GM19023 (cell line): Measurements from ENCODE around the gene FCRL3.

Experiments used
- ATAC-seq: cut with Tn5 transposase; IDR thresholded peaks from one replicate; pipeline ENCODE4 v1.9.1; 2021; ENCODE audit warnings: mild to moderate bottlenecking, moderate library complexity; ENCODE audit not compliant: unreplicated experiment

The FCRL3 gene

DNA sequence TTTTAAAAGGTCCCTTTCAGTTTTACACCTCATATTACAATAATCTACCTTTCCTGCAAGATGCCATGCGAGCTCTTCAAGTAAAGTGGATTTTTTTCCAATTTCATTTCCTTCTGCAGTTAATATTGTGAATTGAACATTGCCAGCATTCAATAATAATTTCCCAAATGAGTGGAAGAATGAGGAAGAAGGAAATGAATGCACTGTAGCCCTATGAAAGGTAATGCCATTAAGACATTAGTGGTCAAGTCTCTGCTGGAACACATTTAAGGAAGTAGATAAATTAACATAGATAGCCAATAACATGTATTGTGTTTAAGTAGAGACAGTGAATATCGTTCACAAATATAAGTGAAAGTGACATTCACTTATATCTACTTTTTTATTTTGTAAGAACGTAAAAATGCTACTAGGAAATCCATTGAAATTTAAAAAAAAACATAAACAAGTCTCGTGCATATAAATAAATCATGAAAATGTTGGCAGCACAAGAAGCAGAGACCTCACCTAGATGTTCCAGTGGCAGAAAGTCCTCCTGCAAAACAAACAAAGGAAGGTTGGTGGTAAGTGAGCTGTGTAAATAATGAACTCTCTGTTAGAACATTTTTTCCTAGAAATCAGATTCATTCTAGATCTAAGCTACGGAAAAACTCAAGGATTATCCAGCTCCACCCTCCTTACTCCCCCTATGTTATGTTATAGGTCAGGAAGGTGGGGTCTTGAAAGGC, 17.7 kb downstream of the FCRL3 start:
- no peak for ATAC-seq

DNA sequence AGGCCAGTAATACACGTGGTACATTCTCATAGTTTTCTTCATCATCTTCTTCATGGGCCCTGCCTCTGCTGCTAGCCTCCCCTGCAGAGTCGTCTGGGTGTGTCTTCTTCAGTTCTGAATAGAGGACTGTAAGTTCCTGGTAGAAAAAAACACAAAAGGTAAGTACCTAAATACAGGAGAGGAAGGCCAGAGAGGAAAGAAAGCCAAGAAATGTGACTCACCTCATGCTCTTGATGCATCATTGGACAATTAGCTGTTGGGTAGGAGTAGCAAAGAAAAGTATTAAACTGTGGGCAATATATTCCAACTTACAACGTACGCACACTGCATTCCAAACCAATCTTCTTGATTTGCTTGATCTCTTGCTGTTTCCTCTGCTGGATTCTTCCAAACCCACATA, 21.8 kb downstream of the FCRL3 start:
- no peak for ATAC-seq

DNA sequence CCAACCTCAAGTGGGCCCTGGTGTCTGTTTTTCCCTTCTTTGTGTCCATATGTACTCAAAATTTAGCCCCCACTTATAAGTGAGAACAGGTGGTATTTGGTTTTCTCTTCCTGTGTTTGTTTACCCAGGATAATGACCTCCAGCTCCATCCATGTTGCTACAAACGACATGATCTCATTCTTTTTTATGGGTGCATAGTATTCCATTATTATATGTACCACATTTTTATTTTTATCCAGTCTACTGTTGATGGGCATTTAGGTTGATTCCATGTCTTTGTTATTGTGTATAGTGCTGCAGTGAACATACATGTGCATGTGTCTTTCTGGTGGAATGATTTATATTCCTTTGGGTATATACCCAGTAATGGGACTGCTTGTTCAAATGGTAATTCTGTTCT, 27.6 kb downstream of the FCRL3 start:
- ATAC-seq = no peak

DNA sequence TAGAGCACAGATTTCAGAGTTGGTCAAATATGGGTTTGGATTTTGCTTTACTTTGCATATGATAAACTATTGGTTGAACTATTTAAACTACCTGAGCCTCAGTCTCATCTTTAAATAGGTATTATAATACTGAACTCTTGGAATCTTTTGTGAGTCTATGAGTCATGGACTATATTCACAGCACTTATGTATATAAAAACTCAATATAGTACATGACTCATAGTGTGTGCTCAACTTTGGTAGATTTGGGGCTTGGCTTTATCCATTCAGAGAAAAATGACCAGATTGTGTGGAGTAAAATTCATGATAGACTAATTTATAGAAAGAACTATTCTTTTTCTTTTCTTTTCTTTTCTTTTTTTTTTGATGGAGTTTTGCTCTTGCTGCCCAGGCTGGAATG, 28.7 kb downstream of the FCRL3 start:
- no peak for ATAC-seq

DNA sequence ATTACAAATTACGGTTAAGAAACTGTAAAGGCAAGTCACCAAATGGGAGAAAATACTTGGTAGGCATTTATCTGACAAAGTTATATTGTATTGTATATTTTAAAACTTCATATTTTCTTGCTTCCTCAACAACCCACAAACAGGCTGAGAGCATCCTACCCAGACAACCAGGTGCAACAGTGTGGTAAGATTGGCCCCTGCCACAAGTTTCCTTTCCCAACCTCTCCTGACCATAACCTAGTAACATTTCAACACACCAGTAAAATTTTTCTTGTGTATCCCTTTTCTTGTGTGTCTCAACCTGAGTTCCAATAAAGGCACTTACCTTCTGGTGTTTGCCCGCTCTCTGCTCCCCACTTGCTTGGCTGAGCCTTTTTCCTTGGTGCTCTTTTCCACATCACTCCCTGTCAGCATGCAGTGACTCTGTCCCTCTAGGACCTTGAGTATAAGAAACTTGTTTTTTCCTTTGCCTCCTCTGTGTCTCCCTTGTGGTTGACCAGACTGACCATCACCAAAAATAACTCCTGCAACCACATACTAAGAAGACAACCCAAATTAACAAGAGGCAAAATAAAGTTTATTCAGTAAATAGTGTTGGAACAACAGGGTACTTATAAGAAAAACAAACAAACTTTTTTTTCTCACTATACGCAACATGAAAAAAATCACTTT, 40.9 kb downstream of the FCRL3 start:
- no peak for ATAC-seq

DNA sequence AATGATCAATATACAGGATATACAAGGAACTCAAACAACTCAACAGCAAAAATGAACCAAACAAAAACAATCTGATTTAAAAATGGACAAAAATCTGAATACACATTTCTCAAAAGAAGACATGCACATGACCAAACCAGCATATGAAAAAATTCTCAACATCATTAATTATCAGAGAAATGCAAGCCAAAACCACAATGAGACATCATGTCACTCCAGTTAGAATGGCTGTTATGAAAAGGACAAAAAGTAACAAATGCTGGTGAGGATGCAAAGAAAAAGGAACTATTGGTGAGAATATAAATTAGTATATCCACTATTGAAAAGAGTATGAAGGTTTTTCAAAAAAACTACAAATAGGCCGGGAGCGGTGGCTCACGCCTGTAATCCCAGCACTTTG, 42.0 kb downstream of the FCRL3 start:
- no peak for ATAC-seq

DNA sequence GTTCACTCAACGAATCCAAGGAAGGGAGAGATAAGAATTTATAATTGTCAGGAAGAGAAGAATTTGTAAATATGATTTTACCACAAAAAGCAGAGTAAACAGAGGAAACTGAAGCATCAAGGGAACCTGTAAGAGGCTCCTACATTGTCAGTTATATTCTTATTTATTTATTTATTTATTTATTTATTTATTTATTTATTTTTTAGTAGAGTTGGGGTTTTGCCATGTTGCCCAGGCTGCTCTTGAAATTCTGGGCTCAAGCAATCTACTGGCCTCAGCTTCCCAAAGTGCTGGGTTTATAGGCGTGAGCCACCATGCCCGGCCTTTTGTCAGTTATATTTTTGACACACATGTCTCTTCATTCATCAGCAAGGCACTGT, 47.1 kb downstream of the FCRL3 start:
- ATAC-seq = no peak

DNA sequence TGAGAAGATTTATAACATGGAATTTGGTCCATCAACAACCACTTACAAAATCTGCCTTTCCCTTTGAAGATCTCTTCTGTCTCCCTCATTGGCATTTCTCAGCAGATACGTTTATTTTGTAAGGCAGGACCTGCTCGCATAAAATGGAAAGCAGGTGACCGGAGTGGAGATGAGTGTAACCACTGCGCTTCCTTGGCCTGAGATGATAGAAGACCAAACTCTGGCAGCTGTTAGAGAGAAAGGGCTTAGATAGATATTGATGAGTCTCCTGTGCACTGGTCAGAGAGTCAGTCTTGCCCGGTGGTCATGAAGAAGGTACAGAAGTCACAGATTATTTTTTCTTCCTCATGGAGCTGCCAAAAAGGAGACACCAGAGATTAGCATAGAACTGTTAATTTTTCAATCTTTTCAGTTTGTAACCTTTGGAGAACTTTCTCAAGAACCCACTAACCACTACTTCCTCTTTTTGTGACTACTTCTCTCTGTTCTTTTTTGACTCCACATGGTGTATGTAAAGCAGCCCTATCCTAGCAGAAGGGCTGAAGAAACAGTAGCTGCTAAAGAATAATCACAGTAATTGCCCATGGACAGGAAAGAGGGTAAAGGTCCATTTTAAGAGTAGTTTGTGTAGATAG, 47.6 kb downstream of the FCRL3 start:
- ATAC-seq = peak; percentile 97

DNA sequence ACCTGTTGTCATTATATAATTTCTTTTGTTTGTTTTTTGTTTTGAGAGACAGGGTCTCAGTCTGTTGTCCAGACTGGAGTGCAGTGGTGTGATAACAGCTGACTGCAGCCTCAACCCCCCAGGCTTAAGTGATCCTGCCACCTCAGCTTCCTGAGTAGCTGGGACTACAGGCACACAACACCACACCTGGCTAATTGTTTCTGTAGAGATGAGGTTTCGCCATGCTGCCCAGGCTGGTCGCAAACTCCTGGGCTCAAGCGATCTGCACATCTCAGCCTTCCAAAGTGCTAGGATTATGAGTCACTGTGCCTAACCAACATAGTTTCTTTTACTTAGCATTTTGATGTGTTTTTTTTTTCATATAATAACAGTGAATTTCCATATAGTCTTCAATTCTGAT, 52.3 kb downstream of the FCRL3 start:
- no peak for ATAC-seq

DNA sequence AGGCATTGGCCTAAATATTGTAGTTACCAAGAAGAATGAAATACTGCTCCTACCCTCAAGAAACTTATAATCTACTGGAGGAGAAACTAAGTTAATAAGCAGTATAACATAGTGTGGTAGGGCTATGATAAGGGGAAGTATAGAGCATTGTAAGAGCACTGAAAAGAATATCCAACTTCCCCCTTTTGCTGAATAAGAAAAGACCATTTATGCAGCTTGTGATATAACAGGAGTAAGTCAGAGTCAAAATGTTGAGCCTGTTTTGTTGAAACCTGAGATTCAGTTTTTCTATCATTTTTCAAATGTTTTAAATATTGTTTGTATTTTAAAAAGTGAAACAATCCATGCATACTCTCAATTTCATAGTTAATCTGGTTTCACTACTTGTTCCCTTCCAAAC, 54.4 kb downstream of the FCRL3 start:
- ATAC-seq = no peak

DNA sequence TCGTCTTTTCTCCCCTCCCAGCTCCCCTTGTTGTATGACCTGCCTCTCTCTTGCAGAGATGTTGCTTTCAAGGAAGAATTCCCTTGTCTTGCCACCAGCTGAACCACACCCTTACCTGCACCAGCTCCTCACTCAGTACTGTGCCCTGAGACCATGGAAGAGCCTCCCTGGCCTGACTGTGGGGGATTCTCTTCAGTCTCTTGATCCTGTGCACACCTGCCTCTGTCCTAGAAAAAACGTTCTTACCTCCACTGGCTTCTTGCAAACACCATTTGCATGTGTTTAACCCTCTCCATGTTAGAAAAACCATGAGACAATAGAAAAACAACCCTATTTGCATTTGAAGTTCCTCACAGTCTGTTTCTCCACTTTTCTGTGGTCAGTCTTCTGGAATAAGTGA, 59.4 kb downstream of the FCRL3 start:
- ATAC-seq = no peak

DNA sequence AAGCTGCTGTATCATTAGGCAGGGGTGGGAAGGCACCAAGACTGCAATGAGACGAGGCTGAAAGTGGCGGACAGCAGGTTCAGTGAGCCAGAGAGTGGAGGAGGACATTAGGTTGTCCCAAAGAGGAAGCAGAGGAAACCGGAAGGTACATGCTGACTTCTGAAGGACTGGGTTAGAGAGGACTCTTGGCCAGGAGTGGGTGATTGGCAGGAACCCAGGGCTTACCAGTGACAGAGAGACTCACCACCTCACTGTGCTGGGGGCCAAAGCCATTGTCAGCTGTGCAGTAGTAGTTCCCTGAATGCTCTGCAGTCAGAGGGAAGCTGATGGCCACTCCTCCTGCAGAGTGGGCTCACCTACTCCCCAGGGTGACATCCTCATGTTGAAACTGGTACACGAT, 60.8 kb downstream of the FCRL3 start:
- ATAC-seq = no peak

DNA sequence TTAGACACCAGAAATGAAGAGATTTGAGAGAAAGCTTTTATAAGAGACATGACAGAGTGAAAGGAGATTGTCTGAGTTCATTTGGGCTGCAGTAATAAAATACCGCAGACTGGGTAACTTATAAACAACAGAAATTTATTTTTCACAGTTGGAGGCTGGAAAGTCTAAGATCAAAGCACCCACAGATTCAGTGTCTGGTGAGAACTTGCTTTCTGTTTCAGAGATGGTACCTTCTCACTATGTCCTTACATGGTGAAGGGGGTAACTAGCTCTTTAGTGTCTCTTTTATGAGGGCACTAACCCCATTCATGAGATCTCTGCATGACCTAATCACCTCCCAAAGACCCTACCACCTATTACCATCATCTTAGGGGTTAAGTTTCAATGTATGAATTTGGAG, 71.8 kb downstream of the FCRL3 start:
- ATAC-seq = no peak
